ENCODE measurements around the gene TKT. TPM values are rescaled to one million over a fixed set of nuclear protein-coding genes. Genes with fewer than 3 reads are reported as not detected.
"Not testable (repeated sequence)": the region's sequence is repeated elsewhere in the genome, so short reads cannot be mapped to it uniquely, and the experiment has no call there.

TKT gene, protein sequence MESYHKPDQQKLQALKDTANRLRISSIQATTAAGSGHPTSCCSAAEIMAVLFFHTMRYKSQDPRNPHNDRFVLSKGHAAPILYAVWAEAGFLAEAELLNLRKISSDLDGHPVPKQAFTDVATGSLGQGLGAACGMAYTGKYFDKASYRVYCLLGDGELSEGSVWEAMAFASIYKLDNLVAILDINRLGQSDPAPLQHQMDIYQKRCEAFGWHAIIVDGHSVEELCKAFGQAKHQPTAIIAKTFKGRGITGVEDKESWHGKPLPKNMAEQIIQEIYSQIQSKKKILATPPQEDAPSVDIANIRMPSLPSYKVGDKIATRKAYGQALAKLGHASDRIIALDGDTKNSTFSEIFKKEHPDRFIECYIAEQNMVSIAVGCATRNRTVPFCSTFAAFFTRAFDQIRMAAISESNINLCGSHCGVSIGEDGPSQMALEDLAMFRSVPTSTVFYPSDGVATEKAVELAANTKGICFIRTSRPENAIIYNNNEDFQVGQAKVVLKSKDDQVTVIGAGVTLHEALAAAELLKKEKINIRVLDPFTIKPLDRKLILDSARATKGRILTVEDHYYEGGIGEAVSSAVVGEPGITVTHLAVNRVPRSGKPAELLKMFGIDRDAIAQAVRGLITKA
- total RNA-seq (2014; rRNA removed; shearing (Covaris generic)): 761 and 779 TPM in 2 replicates

DNA sequence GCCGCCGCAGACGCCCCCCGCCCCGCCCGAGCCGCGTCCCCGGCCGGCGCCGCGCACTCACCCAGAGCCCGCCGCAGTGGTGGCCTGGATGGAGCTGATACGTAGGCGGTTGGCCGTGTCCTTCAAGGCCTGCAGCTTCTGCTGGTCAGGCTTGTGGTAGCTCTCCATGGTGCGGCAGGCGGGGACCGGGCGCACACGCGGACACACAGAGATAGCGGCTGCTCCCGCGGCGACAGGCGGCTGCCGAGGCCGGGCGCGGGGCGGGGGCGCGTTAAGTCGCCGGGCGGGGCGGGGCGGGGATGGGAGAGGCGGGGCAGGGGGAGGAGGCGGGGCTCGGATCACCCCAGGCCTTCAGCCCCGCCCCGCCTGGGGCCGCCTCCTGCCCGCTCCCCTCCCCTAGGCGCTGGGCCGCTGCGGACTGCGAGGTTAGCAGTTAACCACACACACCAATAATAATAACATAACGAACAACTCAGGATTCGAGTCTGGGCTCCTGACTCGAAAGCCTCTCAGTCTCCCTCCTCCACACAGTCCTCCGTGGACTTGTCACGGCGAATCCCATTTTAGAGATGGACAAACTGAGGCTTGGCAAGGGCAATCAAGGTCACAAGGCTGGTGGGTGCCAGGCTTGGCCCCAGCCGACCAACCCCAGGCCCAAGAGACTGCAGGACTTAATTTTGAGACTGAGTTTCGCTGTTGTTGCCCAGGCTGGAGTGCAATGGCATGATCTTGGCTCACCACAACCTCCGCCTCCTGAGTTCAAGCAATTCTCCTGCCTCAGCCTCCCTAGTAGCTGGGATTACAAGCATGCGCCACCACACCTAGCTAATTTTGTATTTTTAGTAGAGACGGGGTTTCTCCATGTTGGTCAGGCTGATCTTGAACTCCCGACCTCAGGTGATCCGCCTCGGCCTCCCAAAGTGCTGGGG is at the start of gene TKT:
Gene TKT (minus strand): TSS at position 248 of the 929 bp plus-strand sequence. CDS start 80 bp downstream, at position 168.
- peak; percentile 89 for DNase-seq (ENCODE audit: low read depth)

DNA sequence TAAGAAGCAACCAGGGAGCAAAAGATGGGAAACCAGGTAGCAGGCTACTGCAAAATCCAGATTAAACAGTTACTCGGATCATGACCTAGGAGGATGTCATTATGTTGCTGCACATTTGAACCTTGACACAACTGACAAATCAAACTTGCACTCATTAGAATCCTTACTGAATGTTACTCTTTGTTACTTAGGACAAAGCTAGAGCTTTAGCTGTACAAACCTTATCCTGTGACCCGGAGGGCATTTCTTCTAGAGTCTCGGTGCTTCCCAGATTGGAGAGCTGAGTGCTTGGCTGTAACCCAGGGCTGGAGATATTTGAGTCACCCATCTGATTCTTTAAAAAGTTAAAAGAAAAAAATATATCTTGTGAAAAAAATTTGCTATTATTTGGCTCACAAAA is 48.1 kb upstream of the TKT start:
- peak; percentile 50 for DNase-seq (ENCODE audit: low read depth)

DNA sequence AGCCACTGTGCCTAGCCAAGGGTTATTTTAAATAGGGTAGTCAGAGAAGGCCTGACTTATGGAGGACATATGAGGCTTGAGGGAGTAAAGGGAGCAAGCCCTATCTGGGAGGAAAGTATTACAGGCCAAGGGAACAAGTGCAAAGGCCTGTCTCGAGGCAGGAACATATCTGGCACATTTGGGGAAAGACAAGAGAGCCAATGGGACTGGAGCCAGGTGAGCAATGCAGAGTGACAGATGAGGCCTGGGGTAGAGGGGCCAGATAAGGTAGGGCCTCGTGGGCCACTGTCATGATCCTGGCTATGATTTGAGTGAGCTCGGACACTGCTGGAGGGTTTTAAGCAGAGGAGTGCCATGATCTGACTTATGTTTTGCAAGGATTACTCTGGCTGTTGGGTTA is 47.7 kb upstream of the TKT start:
- no peak for DNase-seq (ENCODE audit: low read depth)

DNA sequence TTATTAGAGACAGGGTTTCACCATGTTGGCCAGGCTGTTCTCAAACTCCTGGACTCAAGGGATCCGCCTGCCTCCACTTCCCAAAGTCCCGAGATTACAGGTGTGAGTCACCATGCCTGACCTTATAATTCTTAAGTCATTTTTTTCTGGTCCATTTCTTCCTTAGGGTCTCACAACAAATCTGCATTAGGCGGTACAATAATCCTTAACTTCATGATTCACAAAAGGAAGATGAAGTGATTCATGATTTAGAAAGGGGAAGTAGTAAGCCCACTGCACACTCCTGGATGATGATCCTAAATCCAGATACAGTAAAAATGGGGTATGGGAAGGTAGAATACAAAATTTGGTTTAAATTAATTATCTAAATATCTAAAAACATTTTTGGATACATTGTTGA is 45.0 kb upstream of the TKT start:
- DNase-seq (ENCODE audit: low read depth): no peak

DNA sequence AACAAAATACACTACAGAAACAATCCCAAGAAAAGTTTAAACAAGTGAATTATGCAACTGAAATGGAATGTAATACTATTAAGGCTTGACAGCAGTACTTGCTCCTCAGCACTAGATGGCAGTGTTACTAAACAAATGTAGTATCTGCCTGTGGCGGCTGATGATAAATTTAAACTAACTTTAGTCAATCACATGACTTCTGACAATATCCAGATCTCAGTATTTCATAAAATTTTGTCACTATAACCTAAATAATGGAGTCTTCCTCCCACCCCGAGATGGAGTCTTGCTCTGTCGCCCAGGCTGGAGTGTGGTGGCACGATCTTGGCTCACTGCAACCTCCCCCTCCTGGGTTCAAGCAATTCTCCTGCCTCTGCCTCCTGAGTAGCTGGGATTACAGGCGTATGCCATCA is 43.8 kb upstream of the TKT start:
- peak; percentile 54 for DNase-seq (ENCODE audit: low read depth)

DNA sequence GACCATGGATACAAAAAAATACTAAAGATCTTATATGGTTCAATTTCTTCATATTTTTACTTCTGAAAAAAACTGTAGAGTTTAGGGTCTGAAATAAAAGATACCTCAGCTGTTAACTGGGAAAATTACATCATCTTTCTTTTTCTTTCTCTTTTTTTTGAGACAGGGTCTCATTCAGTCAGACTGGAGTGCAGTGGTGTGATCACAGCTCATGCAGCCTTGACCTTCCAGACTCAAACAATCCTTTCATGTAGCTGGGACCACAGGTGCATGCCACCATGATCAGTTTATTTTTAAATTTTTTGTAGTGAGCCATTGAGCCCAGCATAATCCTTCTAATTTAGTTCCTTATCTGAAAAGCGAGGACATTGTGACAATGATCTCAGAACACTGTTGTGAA is 39.6 kb upstream of the TKT start:
- no peak for DNase-seq (ENCODE audit: low read depth)

DNA sequence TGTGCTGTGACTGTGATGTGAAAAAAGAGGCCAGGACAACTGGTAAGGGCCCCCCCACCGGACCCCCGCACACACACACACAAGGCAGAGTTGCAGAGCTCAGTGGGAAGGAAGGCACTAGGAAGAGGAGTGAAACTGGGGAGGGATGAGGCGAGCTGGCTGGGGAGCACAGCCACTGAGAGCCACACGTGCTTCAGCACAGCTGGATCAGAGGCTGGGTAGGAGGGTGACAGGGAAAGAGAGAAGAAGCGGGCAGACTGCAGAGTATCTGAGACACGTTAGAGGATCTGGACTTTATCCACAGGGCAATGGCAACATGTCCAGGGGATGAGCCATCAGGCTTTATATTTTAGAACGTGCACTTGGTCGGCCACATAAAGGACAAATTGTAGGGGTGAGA is 38.0 kb upstream of the TKT start:
- no peak for DNase-seq (ENCODE audit: low read depth)

DNA sequence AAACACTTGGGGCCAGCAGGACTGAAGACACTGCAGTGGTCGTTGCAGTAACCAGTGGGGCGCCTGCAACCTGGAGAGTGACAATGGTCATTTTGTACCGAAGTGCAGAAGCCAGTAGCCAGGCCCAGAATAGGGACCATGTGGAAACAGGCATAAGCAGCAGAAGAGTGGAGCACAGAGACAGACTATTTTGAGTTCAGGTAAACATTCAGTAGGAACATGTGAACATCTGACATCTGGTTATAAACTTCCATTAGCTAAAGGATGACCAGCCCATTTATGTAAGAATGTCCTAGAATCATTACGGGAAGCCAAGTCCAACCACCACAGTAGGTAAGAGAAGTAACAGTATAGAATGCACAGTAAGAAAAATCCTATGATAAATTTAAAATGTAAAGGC is 32.4 kb upstream of the TKT start:
- no peak for DNase-seq (ENCODE audit: low read depth)

DNA sequence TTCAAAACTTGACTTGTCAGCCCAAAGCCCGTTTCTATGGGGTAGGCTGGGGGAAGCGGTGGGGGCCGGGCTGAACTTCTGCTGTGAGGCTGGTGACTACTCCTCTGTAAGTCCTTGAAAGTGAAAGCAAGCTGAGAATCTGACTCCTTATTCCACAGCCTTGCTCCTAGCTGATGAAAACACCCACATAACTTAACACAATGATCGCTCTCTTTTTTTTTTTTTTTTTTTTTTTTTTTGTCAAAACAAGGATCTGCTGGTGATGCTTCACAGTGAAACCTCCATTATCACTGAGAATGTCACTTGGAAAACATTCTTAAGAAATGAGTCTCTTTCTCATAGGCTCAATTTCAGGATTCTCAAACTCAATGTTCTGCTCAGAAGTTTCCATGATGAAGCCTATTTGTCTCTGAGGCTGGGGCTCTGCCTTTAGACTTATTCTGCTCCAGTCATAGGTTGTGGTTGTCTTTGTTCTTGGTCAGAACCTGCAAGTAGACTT is 31.4 kb upstream of the TKT start:
- peak; percentile 49 for DNase-seq (ENCODE audit: low read depth)

DNA sequence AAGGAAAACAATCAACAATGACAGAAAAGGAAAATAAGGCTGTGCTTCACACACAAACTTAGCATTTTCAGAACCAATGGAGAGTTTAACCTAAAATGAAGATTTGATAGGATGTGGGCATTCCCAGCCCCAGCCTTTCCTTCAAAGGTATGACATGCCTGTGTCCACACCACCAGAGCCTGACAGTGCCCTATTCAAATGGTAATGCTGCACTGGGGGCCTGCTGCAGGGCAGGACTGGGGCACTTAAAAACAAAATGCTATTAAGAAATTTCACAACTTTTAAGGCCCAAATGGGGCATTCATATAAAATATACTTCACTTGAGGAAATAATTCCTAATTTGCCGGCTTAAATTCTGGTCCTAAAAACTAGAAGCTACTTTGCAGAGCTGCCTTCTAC is 30.9 kb upstream of the TKT start:
- no peak for DNase-seq (ENCODE audit: low read depth)

DNA sequence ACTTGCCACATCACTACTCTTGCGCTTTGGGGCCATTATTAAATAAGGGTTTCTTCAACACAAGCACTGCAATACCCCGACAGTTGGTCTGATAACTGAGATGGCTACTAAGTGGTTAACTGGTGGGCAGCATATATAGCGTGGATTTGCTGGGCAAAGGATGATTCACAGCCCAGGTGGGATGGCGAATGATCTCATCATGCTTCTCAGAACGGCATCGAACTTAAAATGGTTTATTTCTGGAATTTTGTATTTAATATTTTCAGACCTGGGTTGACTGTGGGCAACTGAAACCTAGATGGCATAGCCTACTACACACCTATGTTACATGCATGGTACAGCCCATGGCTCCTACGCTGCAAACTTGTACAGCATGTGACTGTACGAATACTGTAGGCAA is 26.8 kb upstream of the TKT start:
- no peak for DNase-seq (ENCODE audit: low read depth)

DNA sequence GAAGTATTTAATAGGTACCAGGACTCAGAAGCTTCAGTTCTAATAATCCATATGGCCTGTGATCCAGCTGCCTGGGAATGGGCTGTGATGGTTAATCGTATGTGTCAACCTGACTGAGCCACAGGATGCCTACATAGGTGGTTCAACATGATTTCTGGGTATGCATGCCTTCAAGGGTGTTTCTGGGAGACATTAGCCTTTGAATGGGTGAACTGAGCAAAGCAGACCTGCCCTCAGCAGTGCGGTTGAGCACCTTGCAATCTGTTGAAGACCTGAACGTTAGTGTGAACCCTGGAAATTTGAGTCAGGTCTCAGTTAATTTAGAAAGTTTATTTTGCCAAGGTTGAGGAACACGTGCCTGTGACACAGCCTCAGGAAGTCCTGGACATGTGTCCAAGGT is 22.8 kb upstream of the TKT start:
- DNase-seq (ENCODE audit: low read depth): no peak

DNA sequence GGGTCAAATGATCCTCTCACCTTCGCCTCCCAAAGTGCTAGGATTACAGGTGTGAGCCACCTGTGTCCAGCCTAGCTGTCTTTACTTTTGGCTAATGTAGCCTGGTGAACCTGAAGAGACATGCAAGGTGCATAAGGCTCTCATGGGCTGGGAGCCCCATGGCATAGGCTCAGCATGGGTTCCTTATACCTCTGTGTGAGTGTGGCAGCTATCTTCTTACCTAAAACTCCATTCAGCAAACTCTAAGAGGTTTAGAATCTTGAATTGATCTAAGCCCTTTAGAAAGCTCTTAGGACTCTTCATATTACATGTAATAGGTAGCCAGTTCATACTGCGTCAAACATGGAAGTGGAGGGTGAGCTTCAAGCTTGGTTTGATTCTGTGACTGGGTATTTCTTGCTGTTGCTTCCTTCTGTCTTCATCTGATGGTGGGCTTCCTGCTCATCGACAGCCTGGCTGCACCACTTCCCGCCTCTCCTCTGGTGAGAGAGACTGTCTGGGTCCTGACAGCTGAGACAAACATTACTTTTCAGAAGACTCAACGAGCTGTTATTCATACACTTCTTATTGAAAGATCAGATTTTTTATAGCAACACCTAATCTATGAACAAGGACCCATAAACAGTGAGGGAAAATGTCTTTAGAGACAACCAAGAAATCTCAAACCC is 19.2 kb upstream of the TKT start:
- DNase-seq (ENCODE audit: low read depth): no peak

DNA sequence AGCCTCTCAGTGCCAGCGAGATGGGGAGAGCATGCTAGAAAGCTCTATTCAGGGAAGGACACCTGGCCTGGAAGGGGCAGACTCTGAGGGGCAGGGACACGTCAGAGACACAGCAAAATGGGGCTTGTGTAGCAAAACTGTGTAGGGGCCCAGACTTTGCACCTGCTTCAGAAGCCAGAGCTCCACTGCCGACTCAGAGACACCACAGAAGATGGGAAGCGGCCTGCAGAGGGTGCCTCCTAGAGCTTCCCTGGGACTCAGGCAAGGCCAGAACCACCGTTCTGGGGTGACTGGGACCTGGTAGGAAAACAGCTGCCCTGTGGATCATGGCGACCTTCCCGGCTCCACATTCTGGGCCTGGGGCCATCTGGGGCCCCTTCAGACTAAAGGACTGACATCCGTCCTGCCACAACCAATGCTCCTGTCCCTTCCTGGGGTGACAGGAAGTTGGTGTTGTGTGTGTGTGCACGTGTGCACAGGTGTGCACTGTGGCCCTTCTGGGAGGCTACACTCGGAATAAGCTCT is 17.4 kb upstream of the TKT start:
- no peak for DNase-seq (ENCODE audit: low read depth)

DNA sequence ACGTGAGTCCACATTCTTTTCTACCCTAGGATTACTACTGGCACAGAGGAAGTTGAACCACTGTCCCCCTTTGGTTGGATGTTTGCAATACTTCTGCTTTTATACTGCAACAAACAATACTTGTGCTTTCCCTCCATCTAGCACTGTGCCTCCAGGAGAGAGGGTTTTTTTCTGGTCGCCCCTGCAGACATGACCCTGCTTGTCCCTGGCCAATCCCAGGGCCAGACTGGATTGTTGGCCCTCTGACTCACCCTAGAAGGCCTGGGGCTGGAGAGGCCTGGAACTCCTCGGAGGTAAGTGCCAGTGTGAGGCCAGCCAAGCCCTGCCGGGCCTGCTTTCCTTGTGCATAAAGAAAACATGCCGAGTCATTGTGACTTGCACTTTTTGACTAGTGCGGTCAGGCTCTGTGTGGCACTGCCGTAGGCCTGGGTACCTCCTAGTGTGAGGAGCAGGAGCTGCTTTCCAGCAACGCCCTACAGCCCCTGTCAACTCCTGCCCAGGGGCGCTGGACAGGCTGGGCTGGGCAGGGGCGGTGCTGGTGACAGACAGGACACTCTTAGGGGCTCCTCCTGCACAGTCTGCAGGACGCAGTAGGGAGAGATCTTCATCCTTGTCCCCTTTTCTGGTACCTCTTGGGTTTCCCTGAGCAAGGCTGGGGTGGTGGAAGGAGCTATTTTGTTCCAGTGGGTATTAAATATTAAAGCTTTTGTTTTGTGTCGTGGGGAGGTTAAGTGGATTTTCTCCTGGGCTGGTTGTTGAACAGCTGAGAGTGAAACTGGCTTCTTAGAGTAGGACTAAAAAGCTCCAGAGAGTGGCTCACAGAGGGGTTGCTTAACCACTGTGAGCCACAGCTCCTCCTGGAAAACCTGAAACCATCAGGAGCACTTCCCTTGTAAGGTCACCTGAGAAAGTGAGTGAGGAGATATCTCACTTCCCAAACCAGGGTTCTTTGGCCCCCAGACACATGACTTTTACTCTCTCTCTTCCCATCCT is 14.4 kb upstream of the TKT start:
- DNase-seq (ENCODE audit: low read depth): peak; percentile 100

DNA sequence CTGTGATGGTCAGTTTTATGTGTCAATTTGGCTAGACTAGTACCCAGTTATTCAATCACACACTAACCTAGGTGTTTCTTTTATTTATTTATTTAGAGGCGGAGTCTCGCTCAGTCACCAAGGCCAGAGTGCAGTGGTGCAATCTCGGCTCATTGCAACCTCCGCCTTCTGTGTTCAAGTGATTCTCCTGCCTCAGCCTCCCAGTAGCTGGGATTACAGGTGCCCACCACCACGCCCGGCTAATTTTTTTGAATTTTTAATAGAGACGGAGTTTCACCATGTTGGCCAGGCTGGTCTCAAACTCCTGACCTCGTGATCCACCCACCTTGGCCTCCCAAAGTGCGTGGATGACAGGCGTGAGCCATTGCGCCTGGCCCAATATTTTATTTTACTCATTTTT is 13.4 kb upstream of the TKT start:
- not testable (repeated sequence) for DNase-seq (ENCODE audit: low read depth)

DNA sequence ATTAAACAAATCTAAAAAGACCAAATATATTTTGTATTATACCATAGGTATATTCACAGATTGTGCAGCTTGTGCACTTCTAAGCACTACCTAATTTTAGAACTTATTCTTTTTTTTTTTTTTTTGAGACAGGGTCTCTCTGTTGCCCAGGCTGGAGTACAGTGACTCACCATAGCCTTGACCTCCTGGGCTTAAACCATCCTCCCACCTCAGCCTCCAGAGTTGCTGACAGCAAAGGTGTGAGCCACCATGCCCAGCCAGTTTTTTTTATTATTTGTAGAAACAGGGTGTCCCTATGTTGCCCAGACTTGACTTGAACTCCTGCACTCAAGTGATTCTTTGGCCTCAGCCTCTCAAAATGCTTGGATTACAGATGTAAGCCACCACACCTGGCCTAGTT is 11.9 kb upstream of the TKT start:
- no peak for DNase-seq (ENCODE audit: low read depth)

DNA sequence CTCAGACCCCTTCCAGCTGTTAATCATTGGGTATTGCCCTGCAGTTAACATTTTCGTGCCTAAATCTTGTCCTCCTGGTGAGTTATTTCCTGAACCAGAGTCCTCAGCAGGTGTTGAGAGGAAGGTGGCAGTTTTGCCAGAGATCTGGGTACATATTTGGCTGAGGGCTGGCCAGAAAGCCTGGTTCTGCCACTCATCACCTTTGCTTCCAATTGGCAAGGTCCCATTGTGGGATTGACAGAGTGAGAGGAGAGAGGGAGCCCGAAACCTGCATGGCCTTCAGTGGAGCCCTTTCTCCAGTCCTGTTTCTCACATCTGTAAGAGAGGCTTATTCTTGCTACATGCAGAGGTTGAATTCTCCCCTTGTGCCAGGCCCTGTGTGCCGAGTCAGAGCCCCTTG is 8.9 kb upstream of the TKT start:
- DNase-seq (ENCODE audit: low read depth): no peak

DNA sequence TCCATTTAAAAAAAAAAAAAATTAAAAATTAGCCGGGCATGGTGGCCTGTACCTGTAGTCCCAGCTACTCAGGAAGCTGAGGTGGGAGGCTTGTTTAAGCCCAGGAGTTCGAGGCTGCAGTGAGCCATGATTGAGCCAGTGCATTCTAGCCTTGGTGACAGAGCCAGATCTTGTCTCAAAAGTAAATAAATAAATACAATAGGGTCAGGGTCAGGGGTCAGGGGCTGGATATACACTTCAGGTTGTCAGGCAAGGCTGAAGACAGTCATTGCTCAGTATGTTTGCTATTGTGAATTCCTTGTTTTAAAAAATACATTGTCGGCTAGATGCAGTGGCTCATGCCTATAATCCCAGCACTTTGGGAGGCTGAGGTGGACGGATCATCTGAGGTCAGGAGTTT is 8.1 kb upstream of the TKT start:
- DNase-seq (ENCODE audit: low read depth): no peak

DNA sequence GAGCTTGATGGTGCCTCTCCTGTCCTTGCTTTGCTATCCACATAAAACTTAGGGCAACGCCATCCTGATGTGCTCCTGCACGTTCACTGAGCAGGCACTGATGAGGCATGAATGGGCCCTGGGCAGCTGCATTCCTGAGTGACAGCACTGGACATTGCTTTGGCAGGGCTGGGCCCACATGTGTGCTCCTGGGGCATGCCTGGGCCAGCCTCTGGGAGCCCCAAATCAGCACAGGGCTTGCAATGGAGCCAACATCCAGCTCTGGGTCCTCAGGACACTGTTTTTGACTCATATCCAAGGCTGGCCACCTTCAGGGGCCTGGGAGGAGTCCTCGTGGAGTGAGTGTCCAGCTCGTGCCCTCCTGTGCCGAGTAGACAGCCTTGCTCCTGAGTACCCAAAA is 5.9 kb upstream of the TKT start:
- DNase-seq (ENCODE audit: low read depth): no peak
